Skin of body (tissue), 2 donors: ENCODE measurements around the gene SLC35F1. TPM values are rescaled to one million over a fixed set of nuclear protein-coding genes. Genes with fewer than 3 reads are reported as not detected.
"Not testable (repeated sequence)": the region's sequence is repeated elsewhere in the genome, so short reads cannot be mapped to it uniquely, and the experiment has no call there.

ENCODE experiments used
- DNase-seq: peaks from one replicate; lab custom pipeline; 2025; lab: John Stamatoyannopoulos, UW
- total RNA-seq: library from RNA; depleted of rRNA; stranded (reverse); fragments of >200 nt; gene quantifications from one replicate; pipeline ENCODE4 v1.2.3, GENCODE V29; 2014

SLC35F1 gene
- total RNA-seq = 3.1 TPM

DNA sequence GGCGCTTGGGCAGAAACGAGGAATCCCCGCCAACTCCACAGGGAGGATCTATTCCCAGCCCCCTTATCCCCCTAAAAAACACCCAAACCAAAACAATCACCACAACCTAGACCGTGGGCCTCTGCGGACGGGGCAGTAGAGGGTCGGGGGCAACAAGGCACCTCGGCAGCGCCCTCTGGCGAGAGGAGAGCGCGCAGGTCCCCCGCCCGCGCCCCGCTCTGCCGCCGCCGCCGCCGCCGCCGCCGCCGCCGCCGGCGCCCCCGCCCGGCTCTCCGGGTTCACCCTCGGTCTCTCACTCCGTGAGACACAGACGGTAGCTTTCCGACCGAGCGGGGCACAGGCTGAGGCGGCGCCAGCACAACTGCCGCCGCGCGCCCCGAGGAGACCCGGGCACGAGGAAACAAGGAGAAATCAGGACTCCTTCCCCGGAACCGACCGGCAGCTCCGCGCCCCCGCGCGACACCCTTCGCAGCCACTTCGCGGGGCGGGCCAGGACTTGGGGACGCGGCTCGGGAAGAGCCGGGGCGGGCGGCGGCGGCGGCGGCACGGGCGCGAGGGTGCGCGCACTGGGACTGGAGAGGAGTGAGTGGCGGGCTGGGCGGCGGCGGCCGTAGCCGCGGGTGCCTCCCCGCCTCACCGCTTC is at the start of gene SLC35F1:
TSS of gene SLC35F1 (plus strand) at position 307 of the 643 bp plus-strand sequence.
- DNase-seq = no peak

DNA sequence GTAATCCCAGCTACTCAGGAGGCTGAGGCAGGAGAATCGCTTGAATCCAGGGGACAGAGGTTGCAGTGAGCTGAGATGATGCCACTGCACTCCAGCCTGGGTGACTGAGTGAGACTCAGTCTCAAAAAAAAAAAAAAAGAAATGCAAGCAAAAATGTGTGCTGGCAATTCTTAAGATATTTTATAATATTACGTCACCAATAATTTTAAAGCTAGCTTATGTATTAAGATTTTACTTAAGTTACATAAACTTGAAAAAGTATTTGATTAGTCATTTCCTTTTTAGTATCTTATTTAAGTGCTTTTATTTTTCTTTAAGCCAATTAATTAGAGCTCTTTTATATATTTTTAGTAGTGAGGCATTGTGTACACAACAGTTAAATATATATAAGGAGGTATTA is 48.5 kb upstream of the SLC35F1 start:
- DNase-seq = not testable (repeated sequence)

DNA sequence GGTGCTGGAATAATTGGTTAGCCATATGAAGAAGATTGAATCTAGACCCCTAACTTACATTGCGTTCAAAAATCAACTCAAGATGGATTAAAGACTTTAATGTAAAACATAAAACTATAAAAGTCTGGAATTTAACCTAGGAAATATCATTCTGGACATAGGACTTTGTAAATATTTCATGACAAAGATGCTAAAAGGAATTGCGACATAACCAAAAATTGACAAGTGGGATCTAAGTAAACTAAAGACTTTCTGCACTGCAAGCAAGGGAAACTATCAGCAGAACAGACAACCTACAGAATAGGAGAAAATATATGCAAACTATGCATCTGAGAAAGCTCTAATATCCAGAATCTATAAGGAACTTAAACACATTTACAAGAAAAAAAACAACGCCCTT is 45.5 kb upstream of the SLC35F1 start:
- no peak for DNase-seq

- no peak for DNase-seq
These were observed 40.5 kb upstream of the SLC35F1 start for GRCh38 chr6:117866561-117866960.

GRCh38 chr6:117870486-117871242 is 36.4 kb upstream of the SLC35F1 start:
- no peak for DNase-seq

DNA sequence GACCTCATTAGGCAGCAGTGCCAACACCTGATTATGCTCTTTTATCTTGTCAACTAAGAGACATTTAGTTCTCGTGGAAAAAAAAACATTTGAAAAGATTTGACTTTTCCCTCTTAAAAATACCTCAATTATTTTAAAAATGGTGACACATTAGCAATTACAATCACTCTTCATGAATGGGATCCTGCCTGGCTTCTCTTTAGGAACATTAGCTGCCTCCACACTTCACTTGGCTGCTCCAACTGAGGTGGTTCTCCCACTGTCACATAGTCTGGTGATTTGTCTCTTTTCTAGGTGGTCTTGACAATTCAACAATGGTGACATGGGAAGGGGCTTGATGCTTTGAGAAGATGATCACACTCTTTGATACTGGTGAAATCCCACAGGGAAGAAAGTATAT is 26.2 kb upstream of the SLC35F1 start:
- DNase-seq = no peak

- no peak for DNase-seq
These were observed 16.9 kb upstream of the SLC35F1 start for GRCh38 chr6:117890172-117890571.

DNA sequence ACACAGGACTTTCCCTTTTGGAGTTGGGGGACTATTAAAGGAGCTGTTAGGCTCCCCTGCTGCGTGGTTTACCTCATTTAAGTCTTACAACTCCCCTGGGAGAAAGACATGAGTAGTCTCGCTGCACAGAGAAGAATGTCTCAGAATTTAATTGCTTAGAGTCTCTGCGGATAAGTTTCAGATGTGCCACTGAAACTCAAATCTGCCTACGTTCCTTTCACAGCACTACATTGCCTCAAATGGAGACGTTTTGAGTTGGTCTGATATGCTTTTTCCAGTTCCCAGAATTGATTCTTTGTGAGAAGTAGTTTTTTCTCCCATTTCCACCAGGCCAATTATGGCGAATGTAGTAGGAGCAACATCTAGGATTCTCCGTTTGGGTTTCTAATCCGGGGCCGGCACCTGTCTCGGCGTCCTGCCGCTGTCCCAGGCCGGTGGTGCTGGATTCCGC is 532 bp upstream of the SLC35F1 start:
- no peak for DNase-seq

GRCh38 chr6:117907601-117908245 is 659 bp downstream of the SLC35F1 start:
- no peak for DNase-seq

GRCh38 chr6:117908246-117909068 is 1.4 kb downstream of the SLC35F1 start:
- DNase-seq = no peak

- DNase-seq = no peak
These were observed 2.6 kb downstream of the SLC35F1 start for GRCh38 chr6:117909638-117910037.

- DNase-seq = no peak
These were observed 3.5 kb downstream of the SLC35F1 start for GRCh38 chr6:117910549-117910948.

GRCh38 chr6:117911150-117911549 is 4.1 kb downstream of the SLC35F1 start:
- no peak for DNase-seq

GRCh38 chr6:117911660-117912059 is 4.6 kb downstream of the SLC35F1 start:
- DNase-seq = no peak

DNA sequence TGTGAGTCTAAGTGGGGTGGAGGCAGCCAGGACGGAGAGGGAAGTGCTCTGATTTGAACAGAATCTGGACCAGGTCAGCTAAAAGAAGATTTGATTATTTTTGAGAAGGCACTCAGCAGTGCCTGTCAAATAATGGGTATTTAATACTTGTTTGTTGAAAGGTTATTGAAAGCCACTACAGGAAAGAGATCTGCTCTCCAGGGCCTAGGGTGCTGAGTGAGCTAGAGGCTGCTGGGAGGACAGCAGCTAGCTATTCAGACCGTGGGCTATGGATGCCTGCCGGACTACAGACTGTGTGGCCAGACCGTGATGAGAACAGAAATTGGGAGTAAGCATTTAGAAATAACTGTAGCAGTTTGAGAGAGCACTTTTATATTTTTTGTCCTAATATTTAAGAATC is 8.8 kb downstream of the SLC35F1 start:
- DNase-seq = no peak

GRCh38 chr6:117916483-117916882 is 9.4 kb downstream of the SLC35F1 start:
- DNase-seq = no peak

GRCh38 chr6:117917176-117917575 is 10.1 kb downstream of the SLC35F1 start:
- no peak for DNase-seq

DNA sequence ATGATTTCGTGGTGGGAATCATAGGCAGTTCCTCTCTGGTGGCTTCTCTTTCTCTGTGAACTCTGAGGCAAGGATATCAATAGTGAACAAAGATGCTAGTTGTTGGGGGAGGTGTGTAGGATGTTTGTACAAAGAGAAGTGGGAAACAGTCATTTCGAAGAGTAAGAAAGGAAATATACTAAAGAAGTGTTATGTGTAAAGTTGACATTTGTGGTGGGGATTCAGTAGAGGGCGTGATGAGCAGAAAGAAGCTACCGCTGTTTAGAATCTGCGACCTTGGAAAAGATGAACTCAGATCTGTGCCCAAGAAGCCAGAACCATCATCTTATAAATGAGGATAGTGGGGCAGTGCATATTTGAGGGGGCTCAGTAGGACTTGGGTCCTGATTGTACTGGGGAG is 11.4 kb downstream of the SLC35F1 start:
- no peak for DNase-seq

GRCh38 chr6:117919275-117919674 is 12.2 kb downstream of the SLC35F1 start:
- no peak for DNase-seq

DNA sequence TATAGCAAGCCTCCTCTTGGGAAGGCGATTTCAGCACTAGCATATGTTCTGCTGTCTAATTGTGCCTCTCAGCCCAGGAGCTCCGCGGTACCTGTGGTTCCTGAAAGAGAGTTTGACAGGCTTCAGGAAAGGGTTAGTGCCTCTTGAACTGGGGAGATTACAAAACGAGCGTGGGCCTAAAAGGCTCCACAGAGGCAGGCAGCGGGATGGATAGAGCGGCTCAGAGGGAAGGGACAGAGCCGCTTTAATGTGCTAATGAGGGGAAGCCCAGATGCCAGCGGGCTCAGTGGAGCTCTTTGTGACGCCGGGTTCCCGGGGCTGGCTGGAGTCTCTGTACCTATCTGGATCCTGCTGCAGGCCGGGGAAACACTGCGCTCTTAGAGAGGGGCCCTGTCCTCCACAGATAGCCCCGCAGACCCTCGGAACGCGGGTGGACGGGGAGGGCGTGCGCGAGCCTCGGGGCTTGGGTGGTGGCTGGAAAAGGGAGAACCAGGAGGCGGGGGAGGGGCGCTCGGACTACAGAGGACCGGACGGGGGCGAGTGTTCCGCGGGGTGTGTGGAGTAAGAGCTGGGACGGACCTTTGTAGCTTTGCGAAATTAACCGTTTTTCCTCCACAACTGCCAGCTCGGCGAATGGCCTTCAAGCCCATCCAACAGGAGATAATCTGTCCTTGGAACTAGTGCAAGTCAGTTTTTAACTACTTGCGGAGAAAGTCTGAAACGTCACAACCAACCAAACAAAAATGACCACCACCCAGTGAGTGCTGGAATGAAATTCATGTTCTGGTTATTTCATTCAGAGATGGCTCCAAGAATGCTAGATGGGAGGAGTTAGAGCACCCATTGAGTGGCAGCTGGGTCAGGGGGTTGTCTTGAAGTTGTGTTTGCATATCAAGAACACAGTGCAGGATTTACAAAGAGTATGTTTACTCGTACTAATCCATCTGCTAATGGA is 13.0 kb downstream of the SLC35F1 start:
- peak; percentile 7 for DNase-seq
